Stimulated activated naive CD4-positive, alpha-beta T cell treated with Interleukin-2 at 50 U/mL for 16 hours (primary cell): ENCODE measurements around the gene EPHB6.

Experiments
- DNase-seq: peaks from one replicate; lab custom pipeline; 2025; lab: John Stamatoyannopoulos, UW

Gene EPHB6

DNA sequence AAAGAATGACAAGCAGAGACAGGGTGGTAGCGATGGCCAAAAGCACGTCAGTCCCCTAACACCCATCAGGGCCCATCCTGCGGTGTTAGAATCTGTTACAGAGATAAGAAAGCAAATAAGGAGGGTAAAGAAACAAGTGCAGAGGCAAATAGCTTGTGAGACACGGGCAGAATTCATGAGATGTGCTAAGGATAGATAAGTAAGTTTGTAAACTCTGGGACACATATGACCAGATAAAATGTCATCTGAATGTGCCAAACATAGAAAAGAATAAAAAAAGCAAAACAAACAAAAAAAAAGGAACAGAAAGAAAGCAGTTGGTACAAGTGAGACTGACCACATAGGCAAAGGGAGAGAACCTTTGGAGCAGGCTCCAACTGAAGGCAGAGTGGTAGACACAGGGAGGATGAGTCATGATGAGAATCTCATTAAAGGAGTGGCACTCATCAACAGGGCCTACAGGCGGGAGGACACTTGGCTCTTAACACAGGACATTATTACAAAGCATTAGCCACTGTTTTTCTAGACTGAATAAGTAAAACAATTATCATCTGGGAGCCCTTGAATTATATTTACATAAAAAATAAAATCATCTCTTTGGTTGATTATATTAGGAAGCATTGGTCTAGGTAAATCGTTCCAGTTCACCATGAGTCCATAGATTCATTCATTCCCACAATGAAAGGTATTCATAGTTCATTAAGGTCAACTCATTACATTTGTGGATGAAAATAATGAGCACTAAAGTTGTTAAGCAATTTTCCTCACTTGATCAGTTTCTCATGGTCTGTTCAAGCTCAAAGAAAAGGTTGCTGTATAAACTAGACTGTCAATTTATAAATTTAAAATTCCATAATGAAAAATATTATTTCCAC is 21.5 kb upstream of the EPHB6 start:
- no peak for DNase-seq

- no peak for DNase-seq
Measured at GRCh38 chr7:142835487-142835886, 19.4 kb upstream of the EPHB6 start.

DNA sequence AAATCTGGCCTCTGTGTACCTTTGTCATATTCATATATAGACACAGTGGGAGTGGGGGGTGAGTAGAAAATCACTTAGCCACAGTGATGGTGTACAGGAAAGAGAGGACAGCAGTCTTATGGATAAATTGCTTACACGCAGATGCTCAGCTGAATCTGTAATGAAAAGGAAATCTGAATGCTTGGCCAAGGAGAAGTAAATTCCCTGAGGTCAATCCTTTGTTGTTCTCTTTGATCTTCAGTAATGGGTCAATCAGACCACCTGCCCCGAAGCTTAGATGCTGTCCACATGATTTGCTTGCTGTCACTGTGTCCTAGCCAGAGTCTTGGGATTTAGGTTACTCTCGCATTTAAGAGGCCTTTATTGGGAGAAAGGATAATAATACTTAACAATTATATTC is 18.4 kb upstream of the EPHB6 start:
- DNase-seq = no peak

DNA sequence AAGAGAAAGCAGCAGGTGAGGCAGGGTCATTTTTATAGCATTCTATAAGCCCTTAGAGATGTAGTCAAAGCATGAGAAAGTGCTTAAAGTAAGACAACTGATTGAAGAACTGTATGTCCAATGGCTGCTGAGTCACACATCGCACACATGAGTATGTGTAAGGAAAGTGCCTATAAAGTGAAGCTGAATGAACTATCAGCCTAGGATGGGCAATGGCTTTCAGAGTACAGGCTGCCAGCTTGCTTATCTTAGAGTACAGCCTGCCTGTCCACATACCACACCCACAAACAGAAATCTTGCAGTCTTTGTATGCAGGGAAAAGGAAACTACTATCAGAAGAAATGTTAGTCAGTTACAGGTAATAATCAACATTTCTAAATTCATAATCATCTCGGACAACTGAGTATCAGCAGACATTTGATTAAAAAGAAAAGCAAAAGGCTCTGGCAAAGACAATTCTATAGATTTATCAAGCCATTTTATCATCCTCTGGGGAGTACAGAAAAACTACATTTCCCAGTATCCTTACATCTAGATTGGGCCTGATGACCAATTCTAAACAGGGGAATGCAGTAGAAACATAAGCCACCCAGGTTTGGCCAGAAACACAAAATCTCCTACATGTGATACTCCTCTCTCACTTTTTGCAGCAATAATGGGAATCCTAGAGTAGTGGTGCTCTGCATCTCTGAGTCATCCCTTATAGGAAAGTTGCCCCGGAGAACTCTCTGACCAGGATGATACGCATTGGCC is 16.2 kb upstream of the EPHB6 start:
- DNase-seq = no peak

- DNase-seq = no peak
Measured at GRCh38 chr7:142842251-142842766, 12.6 kb upstream of the EPHB6 start.

DNA sequence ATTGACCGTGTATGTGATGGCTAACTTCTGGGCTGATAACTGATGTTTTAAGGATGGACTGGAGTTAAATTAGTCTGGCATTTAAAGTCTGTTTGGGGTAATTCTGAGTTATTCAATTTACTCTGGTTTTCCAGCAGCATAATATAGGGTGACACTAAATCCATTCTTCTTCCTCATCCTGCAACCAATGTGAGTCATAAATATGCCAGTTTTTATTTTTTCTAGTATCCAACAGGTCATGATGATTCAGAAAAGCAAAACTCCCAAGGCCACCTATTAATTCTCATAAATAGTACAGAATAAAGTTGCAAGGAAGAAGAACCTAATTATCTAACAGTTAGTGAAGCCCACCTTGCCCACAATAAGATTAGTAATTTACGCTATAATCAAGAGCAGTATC is 7.5 kb upstream of the EPHB6 start:
- no peak for DNase-seq

- no peak for DNase-seq
Measured at GRCh38 chr7:142851269-142851668, 3.6 kb upstream of the EPHB6 start.

DNA sequence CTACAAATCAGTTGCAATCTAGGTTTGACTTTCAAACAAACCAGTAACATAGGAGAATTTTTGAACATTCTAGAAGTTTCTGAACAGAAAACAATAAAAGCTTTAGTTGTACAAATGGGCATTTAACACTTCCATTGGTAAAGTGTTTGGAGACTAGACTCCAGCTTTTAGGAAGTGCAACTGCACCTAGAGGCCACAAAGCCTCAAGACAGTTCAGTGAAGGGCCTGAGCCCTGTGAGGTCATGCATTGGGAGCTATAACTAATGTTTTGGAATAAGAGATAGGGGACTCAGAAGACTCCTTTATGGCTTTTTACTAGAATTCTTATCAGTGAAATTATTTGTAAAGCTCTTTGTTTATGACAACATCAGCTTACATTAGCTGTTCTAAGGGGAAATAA is 3.0 kb upstream of the EPHB6 start:
- no peak for DNase-seq

DNA sequence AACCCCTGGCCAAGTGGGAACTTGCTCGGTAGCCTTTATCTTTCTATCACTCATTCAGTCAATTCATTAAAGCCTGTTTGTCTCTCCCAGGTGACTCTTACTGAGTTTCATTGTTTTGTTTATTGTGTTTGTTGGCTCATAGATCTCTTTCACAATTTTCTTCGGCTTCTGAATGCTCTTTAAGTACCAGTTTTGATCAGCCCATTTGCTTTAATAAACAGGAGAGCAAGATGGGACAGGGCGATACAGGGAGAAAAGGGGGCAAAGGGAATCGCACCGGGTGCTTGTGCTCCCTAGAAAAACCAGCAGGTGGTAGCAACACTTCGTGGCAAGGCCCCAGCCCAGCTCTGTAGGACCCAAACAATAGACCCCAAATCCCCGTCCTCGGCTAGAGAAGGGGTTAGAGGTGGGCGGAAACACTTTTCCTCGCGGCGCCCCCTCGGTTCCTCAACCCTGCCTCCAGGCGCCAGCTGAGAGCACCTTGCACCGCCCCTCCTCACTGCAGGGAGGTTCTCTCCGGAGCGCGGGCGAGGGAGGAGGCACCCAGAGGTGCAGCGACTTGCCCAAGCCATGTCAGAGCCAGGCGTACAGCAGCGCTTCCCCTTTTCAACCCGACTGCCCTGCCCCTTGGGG is 1.0 kb upstream of the EPHB6 start:
- DNase-seq = peak; percentile 67

GRCh38 chr7:142855114-142855743 is 353 bp downstream of the EPHB6 start:
- DNase-seq = no peak

- DNase-seq = no peak
Measured at GRCh38 chr7:142855756-142856564, 1.1 kb downstream of the EPHB6 start.

GRCh38 chr7:142856565-142857245 is 1.8 kb downstream of the EPHB6 start:
- no peak for DNase-seq

DNA sequence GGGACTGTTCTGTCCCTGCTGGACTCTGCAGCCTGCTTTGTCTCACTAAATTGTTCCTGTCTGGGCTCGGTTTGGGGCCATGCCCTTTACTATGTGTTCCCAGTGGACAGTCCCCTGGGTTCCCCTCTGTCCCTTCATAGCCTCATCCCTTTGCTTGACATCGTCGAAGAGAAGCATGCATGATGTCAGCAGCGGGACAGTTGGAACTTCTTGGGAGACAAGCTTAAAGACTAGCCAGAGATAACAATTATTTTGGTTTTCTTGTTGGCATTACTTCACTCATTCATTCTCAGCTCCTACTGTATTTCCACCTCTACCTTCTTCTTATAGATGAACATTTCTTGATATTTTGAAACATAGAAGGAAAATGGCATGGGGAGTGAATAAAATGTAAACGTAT is 2.7 kb downstream of the EPHB6 start:
- DNase-seq = no peak

- DNase-seq = no peak
Measured at GRCh38 chr7:142859411-142859810, 4.5 kb downstream of the EPHB6 start.

GRCh38 chr7:142859829-142860228 is 5.0 kb downstream of the EPHB6 start:
- no peak for DNase-seq

- no peak for DNase-seq
Measured at GRCh38 chr7:142860968-142861367, 6.1 kb downstream of the EPHB6 start.

GRCh38 chr7:142862351-142862750 is 7.5 kb downstream of the EPHB6 start:
- DNase-seq = no peak

DNA sequence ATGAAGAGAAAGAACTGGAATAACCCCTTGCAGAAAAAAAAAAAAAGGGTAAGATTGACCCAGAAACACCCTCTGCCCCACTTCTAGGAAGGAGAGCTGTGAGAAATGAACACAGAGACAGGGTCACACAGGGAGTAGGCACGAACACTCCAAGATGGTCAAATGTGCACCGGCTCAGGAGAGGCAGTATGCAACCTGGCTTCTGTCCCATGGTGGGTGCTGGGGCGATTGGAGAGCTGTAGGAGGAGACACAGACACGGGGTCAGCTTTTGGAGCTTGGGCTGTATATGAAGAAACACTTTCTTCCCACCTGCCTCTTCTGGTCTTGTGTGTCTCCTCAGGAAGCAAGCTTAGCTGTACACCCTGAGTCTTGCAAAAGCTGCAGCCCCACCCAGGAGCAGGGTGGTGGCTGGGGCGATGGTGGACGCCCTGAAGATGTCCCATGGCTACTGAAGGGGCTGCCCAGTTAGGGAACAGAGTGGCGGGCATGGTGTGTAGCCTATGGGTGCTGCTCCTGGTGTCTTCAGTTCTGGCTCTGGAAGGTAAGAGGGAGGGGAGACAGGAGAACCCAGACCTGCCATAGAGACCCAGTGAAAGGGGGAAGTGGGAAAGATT is 8.0 kb downstream of the EPHB6 start:
- DNase-seq = no peak

DNA sequence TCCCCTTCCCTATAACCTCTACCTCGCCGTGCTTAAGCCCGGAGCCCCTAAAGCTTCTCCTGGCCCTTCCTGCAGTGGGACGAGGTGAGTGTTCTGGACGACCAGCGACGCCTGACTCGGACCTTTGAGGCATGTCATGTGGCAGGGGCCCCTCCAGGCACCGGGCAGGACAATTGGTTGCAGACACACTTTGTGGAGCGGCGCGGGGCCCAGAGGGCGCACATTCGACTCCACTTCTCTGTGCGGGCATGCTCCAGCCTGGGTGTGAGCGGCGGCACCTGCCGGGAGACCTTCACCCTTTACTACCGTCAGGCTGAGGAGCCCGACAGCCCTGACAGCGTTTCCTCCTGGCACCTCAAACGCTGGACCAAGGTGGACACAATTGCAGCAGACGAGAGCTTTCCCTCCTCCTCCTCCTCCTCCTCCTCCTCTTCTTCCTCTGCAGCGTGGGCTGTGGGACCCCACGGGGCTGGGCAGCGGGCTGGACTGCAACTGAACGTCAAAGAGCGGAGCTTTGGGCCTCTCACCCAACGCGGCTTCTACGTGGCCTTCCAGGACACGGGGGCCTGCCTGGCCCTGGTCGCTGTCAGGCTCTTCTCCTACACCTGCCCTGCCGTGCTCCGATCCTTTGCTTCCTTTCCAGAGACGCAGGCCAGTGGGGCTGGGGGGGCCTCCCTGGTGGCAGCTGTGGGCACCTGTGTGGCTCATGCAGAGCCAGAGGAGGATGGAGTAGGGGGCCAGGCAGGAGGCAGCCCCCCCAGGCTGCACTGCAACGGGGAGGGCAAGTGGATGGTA is 9.2 kb downstream of the EPHB6 start:
- no peak for DNase-seq
